GM12873 (cell line): ENCODE data around the gene DGKI.

Source experiments
- CTCF ChIP-seq: IDR thresholded peaks from 2 replicates; pipeline ENCODE4 v1.5.1; 2012; ENCODE audit warnings: low read depth, mild to moderate bottlenecking, moderate library complexity, low read length, control low read depth; ENCODE audit not compliant: insufficient read depth; ENCODE audit errors: missing control alignments

The DGKI gene

DNA sequence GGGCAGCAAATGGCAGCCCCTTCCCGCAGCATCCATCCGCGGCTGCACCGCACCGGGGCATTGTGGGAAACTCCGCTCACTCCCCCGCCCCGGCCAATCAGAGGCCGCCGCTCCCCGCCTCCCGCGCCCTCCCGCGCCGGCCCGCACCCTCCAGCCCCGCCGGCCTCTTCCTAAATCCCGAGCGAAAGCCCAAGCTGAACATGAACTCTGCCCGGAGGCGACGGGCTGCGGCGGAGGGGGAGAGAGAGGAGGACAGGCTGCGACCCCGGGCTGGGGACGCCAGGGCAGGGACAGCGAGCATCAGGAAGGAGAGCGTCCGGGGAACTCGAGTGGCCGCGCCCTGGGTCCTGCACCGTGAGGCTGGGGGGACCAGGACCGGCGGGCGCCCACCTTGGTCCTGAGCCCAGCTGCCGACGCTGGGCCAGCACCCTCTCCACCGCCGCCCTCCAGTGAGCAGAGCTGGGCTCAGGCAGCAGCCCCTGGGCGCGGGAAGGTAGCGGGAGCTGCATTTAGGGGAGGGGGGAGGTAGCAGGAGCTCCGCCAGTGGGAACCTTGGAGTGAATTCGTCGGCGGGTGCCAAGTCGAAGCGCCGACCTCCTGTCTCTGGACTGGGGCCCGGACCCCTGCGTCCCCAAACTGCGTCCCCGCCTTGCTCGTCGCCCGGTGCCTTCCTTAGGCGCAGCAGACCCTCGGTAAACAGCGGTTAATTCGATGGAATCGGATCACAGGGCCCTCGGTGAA is at the start of gene DGKI:
DGKI (minus strand) TSS at position 148 of the 741 bp plus-strand sequence.
- no peak for TF ChIP-seq CTCF

DNA sequence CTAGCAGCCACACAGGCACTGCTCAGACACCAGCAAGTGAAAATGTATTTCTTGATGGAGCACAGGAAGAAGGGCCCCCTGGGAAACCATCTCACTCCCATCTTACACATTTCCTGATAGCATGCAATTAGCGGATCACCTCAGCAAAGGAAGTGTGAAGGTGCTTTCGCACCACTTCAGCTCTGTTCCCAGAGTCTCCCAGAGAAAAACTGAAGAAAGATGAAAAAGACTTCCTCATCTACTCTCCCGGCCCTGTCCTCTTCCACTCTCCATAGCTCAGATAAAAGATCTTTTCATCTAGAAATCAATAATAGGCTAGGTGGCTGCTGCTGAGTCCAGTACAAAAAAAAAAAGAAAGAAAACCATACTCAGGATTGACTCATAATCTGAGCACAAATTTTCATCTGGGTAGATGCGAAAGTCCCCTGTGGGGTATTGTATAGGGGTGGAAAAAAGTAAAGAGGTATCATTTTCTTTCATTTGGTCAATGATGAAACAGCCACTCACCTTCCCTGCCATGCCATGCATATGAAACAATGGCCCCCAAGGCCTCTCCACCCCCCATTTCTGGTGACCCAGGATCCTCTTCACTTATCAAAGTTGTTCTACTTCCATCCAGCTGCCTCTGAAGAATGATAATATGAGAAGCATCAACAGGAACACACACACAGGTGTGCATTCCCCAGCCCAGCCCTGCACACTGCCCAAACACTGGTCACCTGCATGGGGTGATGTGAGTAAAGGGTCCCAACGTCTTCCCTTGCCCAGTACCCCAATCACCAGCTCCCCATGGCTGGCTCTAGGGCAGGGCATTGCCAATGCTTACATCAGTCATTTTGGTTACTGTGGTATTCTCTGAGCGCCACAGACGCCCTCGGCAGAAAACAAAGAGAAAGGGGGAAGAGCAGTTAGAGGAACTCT is 48.8 kb upstream of the DGKI start:
- no peak for TF ChIP-seq CTCF

- TF ChIP-seq CTCF = no peak
Measured at GRCh38 chr7:137893143-137893742, 46.5 kb upstream of the DGKI start.

DNA sequence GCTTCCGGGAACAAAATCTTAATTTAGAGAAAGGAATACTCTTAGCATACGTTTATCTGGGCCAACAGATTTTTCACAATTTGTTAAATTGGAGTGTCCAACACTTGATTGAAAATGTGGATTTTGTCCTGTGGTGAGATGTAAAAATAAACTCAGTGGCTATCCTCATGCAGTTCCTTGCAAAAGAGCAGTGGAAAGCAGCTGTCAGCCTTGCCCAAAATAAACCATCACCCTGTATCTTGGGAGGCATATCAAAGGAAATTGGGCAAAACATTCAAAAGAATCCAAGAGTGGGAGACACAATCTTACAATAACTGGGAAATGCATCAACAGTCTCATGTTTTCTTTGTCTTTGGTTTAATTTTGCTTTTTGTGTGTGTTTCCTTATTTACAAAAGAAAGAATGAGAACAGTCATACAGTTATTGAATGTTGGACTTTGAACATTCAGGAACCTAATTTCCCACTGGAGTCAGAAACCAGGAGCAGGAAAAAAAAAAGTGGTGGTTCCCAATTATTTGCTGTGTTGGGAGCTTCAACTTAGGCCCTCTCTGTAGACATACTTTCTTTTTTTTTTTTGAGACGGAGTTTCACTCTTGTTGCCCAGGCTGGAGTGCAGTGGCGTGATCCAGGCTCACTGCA is 44.4 kb upstream of the DGKI start:
- TF ChIP-seq CTCF = no peak

DNA sequence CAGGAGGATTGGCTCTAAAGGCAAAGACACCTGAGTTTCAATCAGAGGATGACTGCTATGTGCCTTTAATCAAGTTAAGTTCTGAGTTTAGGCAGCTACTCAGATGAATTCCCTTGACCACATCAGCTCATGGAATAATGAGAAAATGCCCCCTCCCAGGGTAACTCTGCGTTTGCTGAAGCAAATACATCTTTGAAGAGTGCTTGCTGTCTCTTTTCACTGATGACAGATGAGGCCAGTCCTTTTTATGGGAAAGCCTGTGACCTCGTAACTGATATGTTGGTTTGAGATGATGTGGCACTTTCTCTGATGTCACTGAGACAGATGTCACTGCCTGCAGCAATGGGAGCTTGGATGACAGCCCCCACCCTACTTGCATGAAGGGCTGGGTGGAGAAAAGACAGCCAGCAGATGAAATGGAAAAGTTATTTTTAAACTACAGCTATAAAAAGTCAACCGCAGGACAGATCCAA is 43.7 kb upstream of the DGKI start:
- no peak for TF ChIP-seq CTCF

DNA sequence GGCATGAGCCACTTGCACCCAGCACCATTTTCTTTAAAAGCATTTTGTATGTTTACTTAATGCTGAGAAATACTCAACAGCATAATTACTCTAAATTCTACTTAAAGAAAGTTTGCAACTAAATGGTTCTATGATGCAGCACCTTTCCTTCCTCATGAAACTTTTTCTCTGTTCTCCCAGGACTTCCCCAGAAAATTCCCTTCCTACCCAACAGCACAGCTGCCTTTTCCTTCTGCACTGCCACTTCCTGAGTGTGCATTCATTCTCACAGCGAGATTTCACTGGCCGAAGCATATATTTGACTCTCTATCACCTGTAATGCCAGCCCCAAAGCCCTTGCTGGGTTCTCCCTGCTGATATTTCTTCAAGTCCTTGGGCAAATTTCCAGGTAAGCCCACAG is 41.5 kb upstream of the DGKI start:
- TF ChIP-seq CTCF = no peak
